NCI-H526 (cell line): ENCODE measurements around the gene OCA2.
"Not testable (repeated sequence)": the region's sequence is repeated elsewhere in the genome, so short reads cannot be mapped to it uniquely, and the experiment has no call there.

Experiments used
- DNase-seq, 2 experiments: peaks; one replicate each; lab custom pipeline; 2025; lab: John Stamatoyannopoulos, UW

OCA2 gene

DNA sequence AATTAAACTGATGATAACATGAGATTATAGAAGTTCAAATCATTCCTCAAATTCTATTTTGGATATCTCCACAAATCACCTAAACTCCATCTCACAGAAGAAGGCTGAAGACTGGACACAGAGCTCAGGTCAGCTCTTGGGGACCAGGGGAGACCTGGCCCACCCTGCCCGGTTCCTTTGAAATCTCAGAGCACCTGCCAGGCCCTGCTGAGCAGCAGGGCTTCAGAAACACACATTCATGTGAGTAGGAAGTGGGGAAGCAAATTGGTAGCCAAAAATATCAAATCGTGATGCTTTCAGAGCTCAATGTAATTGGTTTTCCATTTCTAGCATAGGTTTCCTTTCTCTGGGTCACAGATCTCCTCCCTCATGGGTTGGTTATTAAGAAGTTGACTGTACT lies 76.2 kb downstream of the OCA2 start:
- DNase-seq, result no peak

GRCh38 chr15:28022181-28022580 lies 76.9 kb downstream of the OCA2 start:
- no peak for DNase-seq

DNA sequence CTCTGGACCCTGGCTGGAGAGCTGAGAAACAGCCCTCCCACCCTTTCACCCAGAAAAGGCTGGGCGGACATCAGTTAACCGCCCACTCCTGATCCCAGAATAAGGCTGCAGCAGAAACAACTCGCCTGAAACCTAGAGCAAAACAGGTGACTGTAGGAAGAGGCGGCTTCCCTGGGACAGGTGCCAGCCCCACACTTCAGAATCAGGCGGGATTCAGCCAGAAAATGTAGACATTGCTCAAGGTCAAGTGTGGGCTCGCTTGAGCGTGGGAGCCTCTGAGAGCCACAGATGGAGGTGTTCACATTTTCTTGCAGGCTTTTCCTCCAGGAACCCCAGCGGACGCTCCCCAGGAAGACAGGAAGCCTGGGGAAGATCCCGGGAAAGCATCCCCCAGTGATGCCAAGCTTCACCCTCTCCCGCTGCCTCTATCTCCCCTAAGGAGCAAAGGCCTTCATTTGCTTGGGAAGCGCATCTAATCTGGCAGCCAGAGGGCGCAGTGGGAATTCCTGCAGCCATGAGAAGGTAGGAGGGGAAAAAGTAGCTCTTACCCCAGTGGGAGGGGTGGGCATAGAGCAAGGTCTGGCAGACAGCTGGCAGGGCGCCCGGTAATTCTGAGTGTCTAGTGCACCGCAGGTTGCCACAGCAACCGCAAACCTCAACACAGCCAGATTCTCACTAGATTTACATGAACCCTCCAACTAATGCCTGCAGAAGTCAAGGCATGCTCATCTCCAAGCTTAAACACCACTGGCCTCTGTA lies 77.7 kb downstream of the OCA2 start:
- DNase-seq, result peak; percentile 62 to 69

- DNase-seq, result no peak
These were observed 78.5 kb downstream of the OCA2 start for GRCh38 chr15:28020644-28021043.

DNA sequence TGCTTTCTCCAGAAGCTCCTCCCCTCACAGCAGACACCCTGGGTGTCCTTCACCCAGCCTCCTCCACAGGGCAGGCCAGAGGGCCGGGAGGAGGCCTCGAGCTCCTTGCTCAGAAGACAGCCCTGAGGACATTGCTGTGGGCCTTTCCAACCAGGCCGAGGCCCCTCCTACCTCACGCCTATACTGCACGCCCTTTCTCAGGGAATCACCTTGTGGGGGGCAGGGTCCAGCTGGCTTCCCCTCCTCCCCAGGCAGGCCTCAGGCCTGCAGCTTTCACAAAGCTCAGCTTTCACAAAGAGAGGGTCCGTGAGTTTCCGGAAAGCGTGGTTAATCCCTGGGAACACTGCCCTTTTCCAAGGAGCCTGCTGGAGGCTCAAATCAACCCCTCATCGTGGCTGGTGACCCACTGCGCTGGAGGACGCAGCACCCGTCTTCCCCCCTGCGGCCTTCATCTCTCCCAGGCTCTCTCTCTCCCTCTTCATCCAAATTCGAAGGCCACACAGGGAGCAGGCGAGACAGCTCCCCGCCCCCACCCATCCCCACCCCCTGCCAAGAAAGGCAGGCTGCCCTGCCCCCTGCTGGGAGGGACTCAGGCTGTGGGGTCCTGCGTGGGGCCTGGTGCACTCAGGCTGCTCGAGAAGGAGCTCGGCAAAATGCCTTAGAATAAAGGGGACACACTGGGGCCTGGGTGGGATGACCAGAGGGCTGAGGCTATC lies 79.4 kb downstream of the OCA2 start:
- no peak for DNase-seq

GRCh38 chr15:28018291-28019044 lies 80.6 kb downstream of the OCA2 start:
- no peak for DNase-seq

DNA sequence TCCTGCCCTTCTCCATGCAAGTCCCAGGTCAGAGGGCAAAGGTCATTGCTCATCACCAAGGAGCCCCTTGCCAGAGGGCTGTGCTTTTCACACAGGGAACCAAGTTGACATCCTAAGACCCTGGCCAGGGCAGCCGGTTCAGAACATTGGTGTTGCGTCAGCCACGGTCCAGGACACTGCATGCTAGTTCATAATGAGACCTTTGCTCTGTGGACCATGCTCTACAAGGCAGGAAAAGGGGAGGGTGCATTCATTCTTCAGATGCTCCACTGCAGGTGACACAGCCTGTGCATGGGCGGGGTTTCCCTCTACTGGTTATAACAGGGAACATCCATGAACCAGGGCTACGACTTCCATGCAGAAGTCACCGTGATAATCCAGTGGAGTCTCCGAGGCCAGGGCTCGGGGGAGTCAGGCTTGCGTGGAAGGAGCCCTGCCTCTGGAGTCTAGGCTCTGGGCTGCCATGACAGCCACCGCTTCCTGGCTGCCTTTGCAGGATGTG lies 81.6 kb downstream of the OCA2 start:
- peak; percentile 60 to 87 for DNase-seq

GRCh38 chr15:28015855-28016254 lies 83.3 kb downstream of the OCA2 start:
- no peak for DNase-seq

DNA sequence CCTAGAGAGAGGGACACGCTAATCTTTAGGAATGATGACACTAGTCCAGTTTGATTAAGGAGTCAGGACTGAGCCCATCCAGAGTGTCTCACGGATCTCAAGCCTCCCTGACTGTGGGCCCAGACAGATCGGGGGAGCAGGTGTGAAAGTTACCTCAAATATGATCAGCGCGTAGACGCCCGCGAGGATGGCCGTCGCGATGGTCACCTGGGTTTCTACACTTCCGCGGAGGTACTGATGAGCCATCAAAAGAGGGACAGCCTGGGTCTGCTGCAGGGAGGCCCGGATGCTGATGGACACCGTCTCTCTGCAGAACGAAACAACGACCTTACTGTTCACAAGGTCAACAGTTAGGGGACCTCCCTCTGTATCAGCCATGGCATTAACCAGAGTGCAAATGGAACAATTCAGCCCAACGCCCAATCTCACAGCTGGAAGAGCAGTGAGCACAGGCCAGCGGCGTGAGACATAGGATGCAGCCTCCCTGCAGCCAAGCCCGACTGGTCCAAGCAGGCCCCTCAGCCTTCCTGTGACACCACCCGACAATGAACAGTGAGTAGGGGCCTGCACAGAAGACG lies 84.4 kb downstream of the OCA2 start:
- DNase-seq, result no peak

GRCh38 chr15:28013976-28014375 lies 85.1 kb downstream of the OCA2 start:
- no peak for DNase-seq

DNA sequence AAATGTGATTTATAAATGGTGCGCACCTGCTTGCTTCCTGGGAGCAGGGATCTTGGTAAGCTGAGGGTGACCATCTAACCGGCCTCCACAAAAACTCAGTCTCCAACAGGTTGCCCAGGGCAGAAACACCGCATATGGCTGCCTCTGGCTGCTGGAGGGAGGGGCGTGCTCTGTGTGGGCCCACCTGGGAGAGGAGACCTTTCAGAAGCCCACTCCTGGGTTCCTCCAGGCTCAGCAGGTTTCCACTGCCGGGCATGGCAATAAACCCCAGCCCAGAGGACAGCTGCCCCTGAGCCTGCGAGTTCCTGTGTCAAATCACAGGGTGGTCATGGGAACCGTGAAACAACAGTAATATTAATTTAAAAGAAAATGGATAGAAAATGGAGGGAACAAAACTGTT lies 85.6 kb downstream of the OCA2 start:
- no peak for DNase-seq

- no peak for DNase-seq
These were observed 86.9 kb downstream of the OCA2 start for GRCh38 chr15:28012231-28012630.

DNA sequence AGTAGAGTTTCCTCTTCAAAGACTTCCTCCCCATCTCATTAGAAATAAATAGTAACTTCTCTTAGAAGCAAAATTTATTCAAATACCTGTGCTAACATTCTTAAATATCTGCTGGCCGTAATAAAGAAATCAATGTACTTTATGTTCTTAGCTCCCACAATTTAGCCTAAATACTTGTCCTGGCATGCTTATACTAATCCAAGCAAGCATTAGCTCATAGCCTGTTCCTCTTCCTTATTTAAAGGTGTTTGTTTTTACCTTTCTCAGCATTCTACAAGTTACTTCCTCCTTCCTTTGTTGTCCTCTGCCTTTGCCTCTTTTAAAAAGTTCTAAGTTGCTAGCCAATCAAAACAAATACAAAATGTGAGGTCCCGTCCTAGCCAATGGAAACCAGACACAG lies 90.9 kb downstream of the OCA2 start:
- not testable (repeated sequence) for DNase-seq

- no peak for DNase-seq
These were observed 92.8 kb downstream of the OCA2 start for GRCh38 chr15:28006116-28006905.

GRCh38 chr15:28005004-28005527 lies 94.0 kb downstream of the OCA2 start:
- DNase-seq, result no peak

GRCh38 chr15:28004143-28005003 lies 94.7 kb downstream of the OCA2 start:
- no peak for DNase-seq

DNA sequence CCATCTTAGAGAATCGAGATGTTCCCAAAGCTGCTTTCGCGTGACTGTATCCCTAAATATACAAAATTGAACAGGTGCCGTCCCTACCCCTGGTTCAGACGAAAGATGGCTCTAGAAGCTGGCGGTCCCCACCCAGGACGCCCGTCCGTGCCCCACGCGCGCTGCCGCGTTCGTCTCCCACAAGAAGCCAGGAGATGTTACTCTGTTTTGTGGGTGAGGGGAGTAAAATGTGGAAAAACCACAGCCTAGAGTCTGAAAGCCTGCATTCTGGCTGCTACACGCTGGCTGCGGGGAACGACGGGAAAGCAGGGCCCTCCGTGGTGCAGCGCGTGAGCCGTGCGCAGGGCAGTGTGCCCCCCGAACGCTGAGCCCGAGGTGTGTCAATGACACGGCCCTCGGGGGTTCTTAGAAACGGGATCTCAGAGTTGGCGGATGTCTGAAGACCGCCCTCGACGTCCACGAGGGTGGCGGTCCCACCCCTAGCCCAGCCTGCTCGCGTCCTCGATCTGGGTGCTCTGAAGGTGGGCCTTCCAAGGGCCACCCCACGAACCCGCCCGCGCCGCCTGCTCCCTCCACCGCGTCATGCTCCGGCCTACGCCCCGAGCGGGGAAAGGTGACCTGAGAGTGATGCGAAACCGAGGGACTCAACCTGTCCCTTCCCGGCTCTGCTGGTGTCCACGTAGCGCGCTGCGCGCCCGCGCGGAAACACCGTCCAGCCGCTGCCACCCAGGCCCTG lies 95.6 kb downstream of the OCA2 start:
- no peak for DNase-seq

DNA sequence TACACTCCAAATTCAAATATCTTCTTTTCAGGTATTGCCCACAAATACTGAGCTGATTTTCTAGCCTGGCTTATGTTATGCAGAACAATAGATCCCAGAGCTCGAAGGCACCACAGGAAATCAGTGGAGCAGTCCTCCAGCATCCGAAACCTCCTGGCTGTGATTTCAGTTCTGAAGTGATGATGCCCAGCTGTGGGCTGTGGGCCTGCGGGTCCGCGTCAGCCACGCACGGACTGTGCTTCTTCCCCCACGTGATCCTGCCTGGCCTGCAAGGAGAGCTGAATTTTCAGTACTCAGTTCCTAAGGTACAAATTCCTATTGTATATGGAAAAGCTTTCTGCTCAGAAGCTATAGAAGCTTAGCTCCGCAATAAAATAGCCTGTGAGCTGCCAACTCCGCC lies 96.2 kb downstream of the OCA2 start:
- DNase-seq, result no peak

- no peak for DNase-seq
These were observed 96.8 kb downstream of the OCA2 start for GRCh38 chr15:28002136-28002861.
